H1 (cell line): ENCODE results near the gene MEF2A. TPM values are rescaled to one million over a fixed set of nuclear protein-coding genes. Genes with fewer than 3 reads are reported as not detected.

ENCODE experiments used
- CTCF ChIA-PET: fragments of 300-600 bp; sonication (Branson Sonifier 250); formaldehyde crosslinking; loops from one replicate; lab custom pipeline; 2021; ENCODE audit not compliant: partially characterized antibody; lab: Charles Lee
- POLR2A ChIA-PET: fragments of 300-600 bp; sonication (Branson Sonifier 250); formaldehyde crosslinking; loops from one replicate; lab custom pipeline; 2021; ENCODE audit warnings: inconsistent platforms; ENCODE audit not compliant: partially characterized antibody; lab: Charles Lee
- DNase-seq, 2 experiments: peaks; one replicate each; pipeline versions ENCODE4 v3.0.0 to v3.0.0-alpha.2; 2010 to 2022; ENCODE audit warnings: low spot score in 2 of 2, low read depth in 1 of 2, mixed read lengths in 1 of 2
- FAIRE-seq: peaks from 2 replicates; lab custom pipeline; 2011; peaks lifted over from hg19 to GRCh38; lab: Jason Lieb, UNC
- H2AFZ ChIP-seq: 2 replicates; pipeline ENCODE4 v1.8.1; 2012; ENCODE audit warnings: low read length, inconsistent platforms
- H2AK5ac ChIP-seq: 2 replicates; pipeline ENCODE4 v1.6.1; 2013; ENCODE audit warnings: low read depth, low read length
- H2BK120ac ChIP-seq: replicated peaks from 2 replicates; pipeline ENCODE3; 2013; ENCODE audit warnings: low read depth, low read length, inconsistent platforms
- H2BK12ac ChIP-seq: 2 replicates; pipeline ENCODE4 v1.6.1; 2013; ENCODE audit warnings: low read depth, low read length
- H2BK15ac ChIP-seq: 2 replicates; pipeline ENCODE4 v1.6.1; 2013; ENCODE audit warnings: low read length
- H2BK20ac ChIP-seq: 2 replicates; pipeline ENCODE4 v1.6.1; 2013; ENCODE audit warnings: low read length
- H2BK5ac ChIP-seq: 2 replicates; pipeline ENCODE4 v1.6.1; 2013; ENCODE audit warnings: low read depth, low read length
- H3K14ac ChIP-seq: 2 replicates; pipeline ENCODE4 v1.6.1; 2013; ENCODE audit warnings: inconsistent platforms; ENCODE audit not compliant: insufficient read length
- H3K18ac ChIP-seq: 2 replicates; pipeline ENCODE4 v1.6.1; 2013; ENCODE audit warnings: low read length; ENCODE audit errors: extremely low read depth
- H3K23ac ChIP-seq: 2 replicates; pipeline ENCODE4 v1.6.1; 2013; ENCODE audit warnings: inconsistent platforms; ENCODE audit not compliant: insufficient read length
- H3K23me2 ChIP-seq: 2 replicates; pipeline ENCODE4 v1.6.1; 2013; ENCODE audit warnings: low read depth, low read length
- H3K27ac ChIP-seq: 2 replicates; pipeline ENCODE4 v1.6.1; 2011; ENCODE audit warnings: low read depth, low read length, inconsistent platforms
- H3K27me3 ChIP-seq, 4 experiments: replicated peaks in 1 of 4; 1 replicate in 1 of 4; 2 replicates in 3 of 4; pipeline versions ENCODE4 v1.6.1 to v1.8.1; 2011 to 2013; ENCODE audit warnings: low read length in 3 of 4, mild to moderate bottlenecking in 3 of 4, inconsistent platforms in 2 of 4, mixed read lengths in 2 of 4, moderate library complexity in 1 of 4; ENCODE audit not compliant: control insufficient read depth in 3 of 4, insufficient read depth in 3 of 4; ENCODE audit errors: extremely low read depth in 1 of 4
- H3K36me3 ChIP-seq, 4 experiments: 2 replicates each; pipeline versions ENCODE4 v1.6.1 to v1.8.1; 2011 to 2013; ENCODE audit warnings: mild to moderate bottlenecking in 4 of 4, low read length in 3 of 4, moderate library complexity in 2 of 4, control low read depth in 1 of 4, inconsistent platforms in 1 of 4; ENCODE audit not compliant: insufficient read depth in 4 of 4, control insufficient read depth in 2 of 4
- H3K4ac ChIP-seq: replicated peaks from 2 replicates; pipeline ENCODE3; 2013; ENCODE audit warnings: low read length, low read depth, mixed read lengths, inconsistent platforms; ENCODE audit not compliant: insufficient read length
- H3K4me1 ChIP-seq, 4 experiments: replicated peaks in 1 of 4; 1 replicate in 1 of 4; 2 replicates in 3 of 4; pipeline versions ENCODE4 v1.6.1 to v1.8.1; 2011 to 2013; ENCODE audit warnings: low read length in 3 of 4, inconsistent platforms in 2 of 4, mixed read lengths in 1 of 4; ENCODE audit not compliant: insufficient read depth in 4 of 4, control insufficient read depth in 3 of 4
- H3K4me2 ChIP-seq, 2 experiments: 2 replicates each; pipeline versions ENCODE4 v1.6.1 to v1.8.1; 2011 to 2013; ENCODE audit warnings: low read depth in 2 of 2, low read length in 2 of 2, control low read depth in 1 of 2, inconsistent platforms in 1 of 2, mild to moderate bottlenecking in 1 of 2; ENCODE audit not compliant: insufficient read depth in 1 of 2
- H3K4me3 ChIP-seq, 4 experiments: fragments of 200-600, 300-600 bp in 1 of 4; sonication (generic), shearing (Covaris generic), sonication (Bioruptor Twin) in 1 of 4; 2 replicates each; pipeline versions ENCODE4 v1.5.1 to v1.8.1; 2011 to 2016; ENCODE audit warnings: low read length in 4 of 4, low read depth in 3 of 4, control low read depth in 2 of 4, inconsistent platforms in 2 of 4, mild to moderate bottlenecking in 2 of 4, mixed read lengths in 1 of 4, moderate library complexity in 1 of 4; ENCODE audit not compliant: insufficient read depth in 2 of 4; ENCODE audit errors: extremely low read depth in 1 of 4
- H3K56ac ChIP-seq: replicated peaks from 2 replicates; pipeline ENCODE3; 2013; ENCODE audit warnings: low read depth, mild to moderate bottlenecking, mixed read lengths, low read length, inconsistent platforms; ENCODE audit not compliant: insufficient read length
- H3K79me1 ChIP-seq: 2 replicates; pipeline ENCODE4 v1.6.1; 2013; ENCODE audit warnings: low read depth, low read length, control low read depth
- H3K79me2 ChIP-seq, 2 experiments: 2 replicates each; pipeline versions ENCODE4 v1.6.1 to v1.8.1; 2012 to 2013; ENCODE audit warnings: low read length in 2 of 2, mild to moderate bottlenecking in 2 of 2, inconsistent platforms in 1 of 2; ENCODE audit not compliant: insufficient read depth in 2 of 2, control insufficient read depth in 1 of 2
- H3K9ac ChIP-seq, 4 experiments: replicated peaks in 1 of 4; 1 replicate in 1 of 4; 2 replicates in 3 of 4; pipeline versions ENCODE4 v1.6.1 to v1.8.1; 2011 to 2013; ENCODE audit warnings: low read depth in 3 of 4, low read length in 3 of 4, control low read depth in 2 of 4, mild to moderate bottlenecking in 2 of 4, moderate library complexity in 2 of 4, inconsistent platforms in 1 of 4; ENCODE audit errors: extremely low read depth in 1 of 4
- H3K9me3 ChIP-seq, 2 experiments: 2 replicates each; pipeline versions ENCODE4 v1.6.1 to v1.8.1; 2012 to 2013; ENCODE audit warnings: mild to moderate bottlenecking in 2 of 2, moderate library complexity in 2 of 2, control low read depth in 1 of 2, inconsistent platforms in 1 of 2, low read depth in 1 of 2, low read length in 1 of 2, mixed read lengths in 1 of 2; ENCODE audit not compliant: insufficient read depth in 2 of 2
- H4K20me1 ChIP-seq, 2 experiments: replicated peaks in 1 of 2; 2 replicates each; pipeline versions ENCODE3 to v1.8.1; 2011 to 2013; ENCODE audit warnings: inconsistent platforms in 2 of 2, low read length in 2 of 2, mild to moderate bottlenecking in 1 of 2; ENCODE audit not compliant: insufficient read depth in 2 of 2, control insufficient read depth in 1 of 2
- H4K5ac ChIP-seq: 2 replicates; pipeline ENCODE4 v1.6.1; 2013; ENCODE audit warnings: low read length, low read depth, mixed read lengths, inconsistent platforms; ENCODE audit not compliant: insufficient read length
- H4K8ac ChIP-seq: 2 replicates; pipeline ENCODE4 v1.8.0; 2013; ENCODE audit warnings: mild to moderate bottlenecking, moderate library complexity, low read length, inconsistent platforms; ENCODE audit not compliant: insufficient read depth; ENCODE audit errors: extremely low read depth
- H4K91ac ChIP-seq: replicated peaks from 2 replicates; pipeline ENCODE3; 2013; ENCODE audit warnings: low read length, mixed read lengths, inconsistent platforms; ENCODE audit not compliant: insufficient read length
- ASH2L ChIP-seq: fragments of 200-600, 300-600 bp; sonication (generic); IDR thresholded peaks from one replicate; pipeline ENCODE4 v1.7.1; 2017; ENCODE audit warnings: low read length
- CHD1 ChIP-seq: IDR thresholded peaks from 2 replicates; pipeline ENCODE4 v1.6.1; 2012; ENCODE audit warnings: low read depth, low read length, improper control_type of control experiment
- CHD2 ChIP-seq: IDR thresholded peaks from 2 replicates; pipeline ENCODE4 v1.6.1; 2012; ENCODE audit warnings: low read length, improper control_type of control experiment
- HDAC2 ChIP-seq, 2 experiments: fragments of 300-600 bp in 1 of 2; sonication (generic) in 1 of 2; IDR thresholded peaks; 2 replicates each; pipeline ENCODE4 v1.6.1; 2011 to 2012; ENCODE audit warnings: low read depth in 2 of 2, low read length in 2 of 2, mild to moderate bottlenecking in 2 of 2, moderate library complexity in 2 of 2, borderline replicate concordance in 1 of 2, inconsistent platforms in 1 of 2
- HDAC6 ChIP-seq: IDR thresholded peaks from one replicate; pipeline ENCODE4 v1.7.1; 2012; ENCODE audit warnings: low read depth, mild to moderate bottlenecking, inconsistent platforms, low read length, moderate library complexity
- KDM1A ChIP-seq: fragments of 200-600, 300-600 bp; sonication (generic); IDR thresholded peaks from 2 replicates; pipeline ENCODE4 v1.7.1; 2016; ENCODE audit warnings: mild to moderate bottlenecking, low read length, borderline replicate concordance
- KDM5A ChIP-seq: fragments of 200-600 bp; IDR thresholded peaks from 2 replicates; pipeline ENCODE4 v1.7.1; 2012; ENCODE audit warnings: mild to moderate bottlenecking, low read length, inconsistent platforms, mixed read lengths
- MAFK ChIP-seq: IDR thresholded peaks from 2 replicates; pipeline ENCODE4 v1.6.1; 2012; ENCODE audit warnings: low read depth, mild to moderate bottlenecking, improper control_type of control experiment, low read length
- RFX5 ChIP-seq: IDR thresholded peaks from 2 replicates; pipeline ENCODE4 v1.6.1; 2011; ENCODE audit warnings: low read depth, low read length, improper control_type of control experiment, borderline replicate concordance
- RXRA ChIP-seq: IDR thresholded peaks from 2 replicates; pipeline ENCODE4 v1.6.1; 2011; ENCODE audit warnings: low read depth, mild to moderate bottlenecking, low read length, moderate library complexity; ENCODE audit not compliant: insufficient read depth
- SP1 ChIP-seq: IDR thresholded peaks from 2 replicates; pipeline ENCODE4 v1.6.1; 2011; ENCODE audit warnings: low read depth, low read length
- SP2 ChIP-seq: IDR thresholded peaks from 2 replicates; pipeline ENCODE4 v1.6.1; 2012; ENCODE audit warnings: mild to moderate bottlenecking, low read length, inconsistent platforms
- TBP ChIP-seq: IDR thresholded peaks from 2 replicates; pipeline ENCODE4 v1.6.1; 2011; ENCODE audit warnings: low read depth, low read length, improper control_type of control experiment
- TCF12 ChIP-seq: IDR thresholded peaks from 2 replicates; pipeline ENCODE4 v1.6.1; 2011; ENCODE audit warnings: low read depth, mild to moderate bottlenecking, low read length
- WGBS, 2 experiments: shearing (Covaris generic) in 1 of 2; methylation state at CpG; one replicate each; pipeline versions ENCODE4 v1.1.6 to v1.1.7; 2013 to 2015; ENCODE audit warnings: low lambda C conversion rate in 2 of 2, mixed read lengths in 2 of 2, inconsistent platforms in 1 of 2, low coverage in 1 of 2, missing lambda C conversion rate in 1 of 2; ENCODE audit not compliant: insufficient replicate concordance in 2 of 2, insufficient coverage in 1 of 2, insufficient read length in 1 of 2; ENCODE audit errors: extremely low coverage in 1 of 2, missing lambda C conversion rate in 1 of 2; 5-methylcytosine and 5-hydroxymethylcytosine counted together
- polyA plus RNA-seq, 7 experiments: library from polyadenylated mRNA; depleted of rRNA in 3 of 7; stranded (reverse) in 5 of 7; unstranded in 2 of 7; fragments of >200 nt in 5 of 7; fragments of 200-250 nt in 2 of 7; gene quantifications; 1 replicate in 5 of 7; 2 replicates in 1 of 7; 4 replicates in 1 of 7; pipeline versions ENCODE4 v1.2.1 to v1.2.3, GENCODE V29; 2011 to 2013; ENCODE audit warnings: missing spikeins in 2 of 7, mixed read lengths in 2 of 7
- total RNA-seq: library from RNA; stranded (reverse); fragmentation: NEBNext Ultra II Directional; extraction: Animal tissue kit (Norgen Biotek cat#: 25700); gene quantifications from 2 replicates; pipeline ENCODE4 v1.2.1, GENCODE V29; 2021
- TF ChIP-seq, protein P1 (sequence below): IDR thresholded peaks from 2 replicates; pipeline ENCODE4 v1.6.1; 2012; ENCODE audit warnings: inconsistent platforms

The MEF2A gene
- total and polyA plus RNA-seq, 2 of the 8 experiments (the other 6 are each of a cell fraction or from before 2014, with no cell fraction given): 15.6 to 22.5 TPM

DNA sequence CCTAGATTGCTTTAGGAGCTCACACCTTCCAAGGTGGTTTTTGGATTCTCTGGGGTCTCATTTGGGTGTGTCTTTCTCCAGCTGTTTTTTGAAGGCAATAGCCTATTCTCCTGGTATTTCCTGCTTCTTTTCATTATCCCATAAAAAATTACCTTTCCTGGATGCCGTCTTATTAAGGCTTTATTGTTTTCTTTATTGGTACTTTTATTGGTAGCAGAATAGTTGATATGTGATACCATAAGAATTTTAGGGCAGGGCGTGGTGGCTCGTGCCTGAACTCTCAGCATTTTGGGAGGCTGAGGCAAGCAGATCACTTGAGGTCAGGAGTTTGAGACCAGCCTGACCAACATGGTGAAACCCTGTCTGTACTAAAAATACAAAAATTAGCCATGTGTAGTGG is 18.3 kb upstream of the MEF2A start:
- Histone ChIP-seq H3K79me1 (no peaks in the 10 kb centered on the region; the same call in 1 of the 2 replicates), H3K79me2 (no peaks in the 10 kb centered on the region), H3K4me3 (no peak overlapping the region), H2BK20ac (no peak overlapping the region), H3K9me3 (no peaks in the 10 kb centered on the region), H3K4me2 (no peak overlapping the region), H3K14ac (no peak overlapping the region), H2BK5ac (no peak overlapping the region), H4K20me1 (no peaks in the 10 kb centered on the region), H3K36me3 (no peaks in the 10 kb centered on the region), H3K4ac (no peak overlapping the region), H3K4me1 (no peaks in the 10 kb centered on the region), H2BK12ac (no peak overlapping the region), H2BK15ac (no peak overlapping the region), H3K9ac (no peak overlapping the region), H2AFZ (no peak overlapping the region), H2AK5ac (no peak overlapping the region), H3K56ac (no peak overlapping the region), H3K27ac (no peak overlapping the region), H4K8ac (no peak overlapping the region), H3K18ac (no peak overlapping the region), H4K91ac (no peak overlapping the region), H3K27me3 (no peaks in the 10 kb centered on the region), H2BK120ac (no peak overlapping the region), H3K23ac (no peak overlapping the region), H4K5ac (no peak overlapping the region), H3K23me2 (no peaks in the 10 kb centered on the region)
- ChIA-PET CTCF (interaction anchor here (1.2 kb wide), 1 partner anchor 156 kb away, joined by 3 read pairs; no protein-coding TSS in a partner anchor), POLR2A (interaction anchor here (1.4 kb wide), 1 partner anchor 18 kb away, joined by 3 read pairs; the partner anchor contains the start of gene MEF2A)
- WGBS, 2 experiments: 79% methylated on average over 3 of the region's 3 CpGs; no CpG with 5 or more reads in 1 of the 2 experiments
- FAIRE-seq (no peak), DNase-seq (no peak)
- TF ChIP-seq KDM1A: no peak
- TF ChIP-seq KDM5A: no peak
- TF ChIP-seq TCF12: no peak
- TF ChIP-seq CHD1: no peak
- TF ChIP-seq SP2: no peak
- no peak for TF ChIP-seq HDAC6
- no peak for TF ChIP-seq HDAC2 (IDR thresholded peaks at IDR 0.05; ENCODE audit: borderline replicate concordance in 1 of 2, low read depth in 2 of 2, low read length in 2 of 2)
- TF ChIP-seq RFX5: no peak
- no peak for TF ChIP-seq RXRA
- TF ChIP-seq ASH2L: no peak
- no peak for TF ChIP-seq TBP
- TF ChIP-seq, protein P1, sequence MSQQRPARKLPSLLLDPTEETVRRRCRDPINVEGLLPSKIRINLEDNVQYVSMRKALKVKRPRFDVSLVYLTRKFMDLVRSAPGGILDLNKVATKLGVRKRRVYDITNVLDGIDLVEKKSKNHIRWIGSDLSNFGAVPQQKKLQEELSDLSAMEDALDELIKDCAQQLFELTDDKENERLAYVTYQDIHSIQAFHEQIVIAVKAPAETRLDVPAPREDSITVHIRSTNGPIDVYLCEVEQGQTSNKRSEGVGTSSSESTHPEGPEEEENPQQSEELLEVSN: no peak
- TF ChIP-seq SP1: no peak
- TF ChIP-seq CHD2: no peak
- no peak for TF ChIP-seq MAFK
